ENCODE measurements around the gene SH3BGRL3. TPM values are rescaled to one million over a fixed set of nuclear protein-coding genes. Genes with fewer than 3 reads are reported as not detected.

The SH3BGRL3 gene
- total and polyA plus RNA-seq, 2 of the 13 experiments (the other 11 are each of a cell fraction or from before 2014, with no cell fraction given) = 11.4 to 12.2 TPM

- TF ChIP-seq ZNF235 (CRISPR knock-in tag; IDR thresholded peaks at IDR 0.05; ENCODE audit: borderline replicate concordance) (peak; percentile 70; the same call in 1 of the 2 replicates), CREB1 (IDR thresholded peaks at IDR 0.05) (peak; percentile 87), CREB1 (CRISPR knock-in tag; IDR thresholded peaks at IDR 0.05) (peak; percentile 92), DNMT3B (CRISPR knock-in tag; conservative IDR thresholded peaks at IDR 0.05) (no peak), STAG1 (CRISPR knock-in tag; IDR thresholded peaks at IDR 0.05) (peak; percentile 70; the same call in 1 of the 2 replicates), CENPBD1 (CRISPR knock-in tag; IDR thresholded peaks at IDR 0.05; ENCODE audit: borderline replicate concordance, low read depth) (no peak), ZNF572 (CRISPR knock-in tag; IDR thresholded peaks at IDR 0.05) (peak; percentile 83), NPAS2 (CRISPR knock-in tag; IDR thresholded peaks at IDR 0.05; ENCODE audit: borderline replicate concordance) (no peak), EED (CRISPR knock-in tag; IDR thresholded peaks at IDR 0.05) (peak; percentile 79; the same call in 1 of the 2 replicates), NR2F1 (CRISPR knock-in tag; IDR thresholded peaks at IDR 0.05) (no peak), HOXA7 (CRISPR knock-in tag; IDR thresholded peaks at IDR 0.05) (no peak), HNF4G (IDR thresholded peaks at IDR 0.05; ENCODE audit: borderline replicate concordance, low read depth, low read length) (no peak; the same call in 1 of the 2 replicates), HNF4G (CRISPR knock-in tag; IDR thresholded peaks at IDR 0.05; ENCODE audit: borderline replicate concordance, low read depth) (no peak), KMT2A (CRISPR knock-in tag; IDR thresholded peaks at IDR 0.05) (peak; percentile 82), ZNF883 (CRISPR knock-in tag; IDR thresholded peaks at IDR 0.05; ENCODE audit: not compliant biosample characterization) (peak; percentile 47), ZNF687 (CRISPR knock-in tag; IDR thresholded peaks at IDR 0.05) (peak; percentile 94), RFXAP (CRISPR knock-in tag; IDR thresholded peaks at IDR 0.05; ENCODE audit: borderline replicate concordance) (no peak), ZNF333 (CRISPR knock-in tag; IDR thresholded peaks at IDR 0.05; ENCODE audit: borderline replicate concordance) (0 out of 2 replicates have a peak, but pooled peaks have one; percentile 54), FOXC1 (CRISPR knock-in tag; IDR thresholded peaks at IDR 0.05; ENCODE audit: borderline replicate concordance) (peak; percentile 72; the same call in 1 of the 2 replicates), GABPB1 (CRISPR knock-in tag; IDR thresholded peaks at IDR 0.05) (peak; percentile 76), PCBP2 (optimal IDR thresholded peaks at IDR 0.05; ENCODE audit: low read depth, low read length, poor library complexity, severe bottlenecking) (no peak), FUBP1 (CRISPR knock-in tag; IDR thresholded peaks at IDR 0.05; ENCODE audit: borderline replicate concordance) (0 out of 2 replicates have a peak, but pooled peaks have one; percentile 0), DR1 (CRISPR knock-in tag; IDR thresholded peaks at IDR 0.05) (peak; percentile 48; the same call in 1 of the 2 replicates), ZNF446 (CRISPR knock-in tag; IDR thresholded peaks at IDR 0.05) (0 out of 2 replicates have a peak, but pooled peaks have one; percentile 16)
Observed at GRCh38 chr1:26233903-26234643, 45.8 kb upstream of the SH3BGRL3 start, which contains the start of gene CEP85 (continued).
